Stimulated activated CD8-positive, alpha-beta memory T cell treated with anti-CD3 and anti-CD28 coated beads, Interleukin-4, amount 100 ng/mL, for 24 hours (primary cell): ENCODE results near the gene L3MBTL3.
"Not testable (repeated sequence)": the region's sequence is repeated elsewhere in the genome, so short reads cannot be mapped to it uniquely, and the experiment has no call there.

Source experiments
- DNase-seq: peaks from one replicate; pipeline ENCODE4 v3.0.0-alpha.2; 2020; ENCODE audit warnings: low read depth

The L3MBTL3 gene

GRCh38 chr6:130076512-130076911 lies 58.1 kb downstream of the L3MBTL3 start:
- no peak for DNase-seq

- no peak for DNase-seq
Measured at GRCh38 chr6:130090796-130091195, 72.4 kb downstream of the L3MBTL3 start.

- no peak for DNase-seq
Measured at GRCh38 chr6:130093546-130093945, 75.2 kb downstream of the L3MBTL3 start.

- DNase-seq = no peak
Measured at GRCh38 chr6:130098317-130098716, 79.9 kb downstream of the L3MBTL3 start.

- DNase-seq = no peak
Measured at GRCh38 chr6:130099119-130099518, 80.7 kb downstream of the L3MBTL3 start.

DNA sequence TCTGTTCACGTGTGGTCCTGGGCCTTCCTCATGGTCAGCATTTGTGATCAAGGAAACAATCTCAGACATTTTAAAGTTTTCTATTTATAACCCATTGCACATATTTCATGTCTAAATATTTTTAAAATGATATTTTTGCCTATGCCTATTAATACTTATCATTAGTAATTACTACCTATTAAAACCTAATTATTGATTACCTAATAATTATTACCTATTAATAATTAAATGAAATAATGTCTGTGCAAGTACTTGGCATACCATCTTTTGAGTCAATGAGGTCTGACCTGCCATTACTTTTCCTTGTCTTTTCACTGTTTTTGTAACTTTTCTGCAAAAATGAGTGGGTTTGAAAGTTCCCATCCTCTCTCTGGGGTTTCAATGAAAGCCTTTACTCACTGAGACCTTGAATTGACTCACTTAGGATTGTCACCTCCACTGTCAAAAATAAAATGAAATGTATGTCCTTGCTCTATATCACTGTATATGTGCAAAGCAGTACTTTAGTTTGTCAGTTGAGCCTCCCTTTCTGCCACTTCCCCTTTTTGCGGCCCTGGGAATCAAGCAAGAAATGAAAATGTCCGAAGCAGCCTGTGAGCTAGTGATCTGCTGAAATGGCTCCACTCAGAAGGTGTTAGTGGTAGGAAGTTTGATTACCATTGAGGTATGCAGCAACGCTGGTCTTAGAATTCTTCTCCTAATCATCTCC lies 87.8 kb downstream of the L3MBTL3 start:
- DNase-seq = no peak

- DNase-seq = no peak
Measured at GRCh38 chr6:130107710-130108109, 89.3 kb downstream of the L3MBTL3 start.

GRCh38 chr6:130111031-130111430 lies 92.7 kb downstream of the L3MBTL3 start:
- DNase-seq = no peak

GRCh38 chr6:130113201-130113710 lies 94.9 kb downstream of the L3MBTL3 start:
- no peak for DNase-seq

DNA sequence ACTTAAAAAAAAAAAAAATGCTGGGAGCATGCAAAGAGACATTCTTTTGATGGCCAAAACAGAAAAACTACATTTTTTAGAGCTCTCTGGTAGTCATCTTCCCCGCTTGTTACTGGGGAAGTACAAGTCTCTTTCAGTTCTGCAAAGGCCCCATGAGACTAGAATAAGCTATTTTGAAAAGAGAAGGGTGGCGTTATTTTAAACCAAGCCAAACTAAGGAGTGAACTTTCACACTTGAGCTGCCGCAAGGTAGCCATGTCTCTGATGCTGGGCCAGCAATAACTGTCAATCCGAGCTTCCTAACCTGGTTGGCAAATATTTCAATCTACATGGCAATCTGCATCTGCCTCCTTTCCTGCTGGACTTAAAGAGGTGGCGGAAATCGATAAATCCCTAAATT lies 96.7 kb downstream of the L3MBTL3 start:
- no peak for DNase-seq

DNA sequence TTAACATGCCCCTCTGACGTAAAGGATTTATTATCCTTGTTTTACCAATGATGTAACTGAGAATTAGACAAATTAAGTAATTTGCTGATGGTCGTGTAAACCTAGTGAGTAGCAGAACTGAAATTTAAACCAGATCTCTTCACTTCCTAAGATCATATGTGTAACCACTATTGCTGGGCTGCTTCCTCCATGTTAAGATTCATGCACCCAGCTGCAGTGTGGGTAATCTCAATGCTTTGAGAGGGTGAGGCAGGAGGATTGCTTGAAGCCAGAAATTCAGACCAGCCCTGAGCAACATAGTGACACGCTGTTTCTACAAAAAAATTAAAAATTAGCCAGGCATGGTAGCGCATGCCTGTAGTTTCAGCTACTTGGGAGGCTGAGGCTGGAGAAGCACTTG lies 97.9 kb downstream of the L3MBTL3 start:
- DNase-seq = no peak

DNA sequence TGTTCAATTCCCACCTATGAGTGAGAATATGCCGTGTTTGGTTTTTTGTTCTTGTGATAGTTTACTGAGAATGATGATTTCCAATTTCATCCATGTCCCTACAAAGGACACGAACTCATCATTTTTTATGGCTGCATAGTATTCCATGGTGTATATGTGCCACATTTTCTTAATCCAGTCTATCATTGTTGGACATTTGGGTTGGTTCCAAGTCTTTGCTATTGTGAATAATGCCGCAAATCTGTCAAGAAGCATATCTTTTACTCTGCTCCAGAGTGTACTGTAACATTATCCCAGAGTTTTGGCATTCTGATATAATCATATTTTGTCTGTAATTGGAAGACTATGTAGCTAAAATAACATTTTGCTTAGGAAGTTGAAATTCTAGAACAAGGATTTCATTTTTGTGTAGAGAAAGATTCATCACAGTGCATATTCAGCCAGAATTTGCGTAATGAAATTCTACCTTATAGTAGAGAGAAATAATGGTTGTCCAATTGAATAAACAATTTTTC lies 98.9 kb downstream of the L3MBTL3 start:
- DNase-seq = not testable (repeated sequence)

DNA sequence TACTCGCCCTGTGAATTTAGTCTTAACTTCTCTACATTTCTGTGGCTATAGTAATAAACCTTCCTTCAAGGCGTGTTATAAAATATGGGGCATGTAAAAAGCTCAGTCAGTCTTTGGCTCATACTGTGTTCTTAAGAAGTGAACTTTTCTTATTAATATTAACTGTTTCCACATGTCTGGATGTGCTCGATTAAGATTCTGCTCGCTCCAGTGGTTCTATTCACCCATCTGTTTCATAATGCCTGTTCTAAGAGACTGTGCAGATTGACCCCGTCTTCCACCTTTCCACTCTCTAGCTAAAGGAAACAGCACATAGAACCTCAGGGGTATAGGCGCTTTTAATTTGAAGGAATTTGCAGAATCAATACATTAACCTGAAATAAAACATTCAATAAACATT lies 99.9 kb downstream of the L3MBTL3 start:
- no peak for DNase-seq

DNA sequence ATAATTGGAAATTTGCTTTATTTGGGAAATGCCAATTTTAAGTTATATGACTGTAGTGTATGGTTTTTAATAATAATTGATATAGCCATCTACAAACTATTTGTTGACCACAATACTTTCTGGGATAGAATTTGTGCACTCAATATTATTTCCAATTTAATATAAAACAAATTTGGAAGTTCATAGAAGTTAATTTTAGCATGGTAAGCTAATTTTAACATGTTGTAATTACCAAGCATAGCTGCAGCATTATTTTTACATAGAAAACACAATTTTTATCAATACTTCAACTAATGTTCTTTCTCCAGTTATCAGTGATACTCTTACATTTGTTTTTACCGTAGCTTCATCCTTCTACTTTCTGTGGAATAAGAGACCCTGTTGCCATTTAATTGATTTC lies 100.8 kb downstream of the L3MBTL3 start:
- no peak for DNase-seq

DNA sequence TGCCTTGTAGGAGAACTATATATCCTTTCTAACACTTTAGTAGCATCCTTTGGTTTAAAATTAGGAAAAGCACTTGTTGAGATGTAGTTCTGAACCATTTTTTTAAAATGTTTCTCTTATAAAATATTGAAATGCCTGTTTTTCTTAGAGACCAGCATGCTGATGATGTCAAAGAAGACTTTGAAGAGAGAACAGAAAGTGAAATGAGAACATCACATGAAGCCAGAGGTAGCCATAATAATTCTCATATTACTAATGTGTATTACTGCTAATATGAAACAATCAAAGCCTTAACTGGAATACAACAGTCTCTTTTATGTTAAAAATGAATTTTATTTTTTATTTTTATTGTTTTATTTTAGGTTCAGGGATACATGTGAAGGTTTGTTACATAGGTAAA lies 102.3 kb downstream of the L3MBTL3 start:
- DNase-seq = no peak

DNA sequence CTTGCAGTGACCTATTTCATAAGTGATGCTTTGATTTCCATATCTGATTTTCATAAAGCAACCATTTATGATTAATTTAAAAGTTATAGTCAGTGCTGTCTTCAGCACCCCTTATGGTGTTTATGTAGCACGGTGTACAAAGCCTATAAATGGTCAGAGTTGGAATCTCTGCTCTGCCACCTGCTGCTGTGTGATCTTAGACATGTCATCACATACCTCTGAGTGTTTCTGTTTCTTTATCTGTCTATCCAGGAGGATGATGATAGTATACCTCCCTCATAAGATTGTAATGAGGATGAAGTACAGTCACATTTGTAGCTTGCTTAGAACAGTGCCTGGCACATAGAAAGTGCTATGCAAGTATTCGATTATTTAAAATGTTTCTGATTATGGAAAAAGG lies 103.9 kb downstream of the L3MBTL3 start:
- no peak for DNase-seq

- no peak for DNase-seq
Measured at GRCh38 chr6:130127195-130127594, 108.8 kb downstream of the L3MBTL3 start.

GRCh38 chr6:130128326-130128725 lies 109.9 kb downstream of the L3MBTL3 start:
- no peak for DNase-seq

- no peak for DNase-seq
Measured at GRCh38 chr6:130129762-130130246, 111.4 kb downstream of the L3MBTL3 start.

DNA sequence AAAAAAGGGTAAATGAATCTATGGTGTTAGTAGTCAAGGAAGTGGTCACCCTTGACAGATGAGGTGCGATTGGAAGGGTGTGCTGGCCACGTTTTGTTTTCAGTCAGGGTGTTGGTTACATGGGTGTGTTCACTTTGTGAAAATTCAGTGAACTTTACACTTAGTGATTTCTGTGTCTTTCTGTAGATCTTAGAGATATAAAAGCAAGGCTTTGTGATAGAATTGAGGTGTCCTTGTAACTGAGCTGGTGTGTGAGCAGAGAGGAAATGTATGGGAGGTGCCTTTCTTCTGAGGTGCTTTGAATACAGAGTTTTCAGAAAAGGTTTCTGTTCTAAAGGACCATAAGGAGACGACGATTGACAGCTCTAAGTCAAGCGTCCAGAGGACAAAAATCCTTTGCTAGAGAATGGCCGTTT lies 113.9 kb downstream of the L3MBTL3 start:
- DNase-seq = peak; percentile 38

GRCh38 chr6:130134582-130134981 lies 116.2 kb downstream of the L3MBTL3 start:
- no peak for DNase-seq

DNA sequence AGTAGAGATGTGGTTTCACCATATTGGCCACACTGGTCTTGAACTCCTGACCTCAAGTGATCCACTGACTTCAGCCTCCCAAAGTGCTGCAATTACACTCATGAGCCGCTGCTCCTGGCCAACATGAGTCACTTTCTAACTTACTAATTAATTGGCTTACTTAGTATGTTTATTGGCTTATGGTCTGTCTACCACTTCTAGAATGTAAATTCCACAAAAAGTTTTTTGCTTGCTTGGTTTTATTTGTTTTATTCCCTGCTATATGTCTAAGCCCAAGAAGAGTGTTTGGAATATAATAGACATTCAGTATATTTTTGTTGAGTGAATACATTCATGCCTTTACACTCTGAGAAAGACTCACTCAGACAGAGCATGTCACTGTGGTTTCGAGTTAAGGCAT lies 118.4 kb downstream of the L3MBTL3 start:
- DNase-seq = no peak

GRCh38 chr6:130138116-130138908 lies 119.9 kb downstream of the L3MBTL3 start:
- no peak for DNase-seq
